Limb (tissue), 2 donors: ENCODE data around the gene CASZ1.

Experiments used
- DNase-seq, 2 donors: peaks; one replicate each; pipeline ENCODE4 v3.0.0-alpha.2; 2016; ENCODE audit errors: extremely low spot score in 2 of 2

CASZ1 gene

DNA sequence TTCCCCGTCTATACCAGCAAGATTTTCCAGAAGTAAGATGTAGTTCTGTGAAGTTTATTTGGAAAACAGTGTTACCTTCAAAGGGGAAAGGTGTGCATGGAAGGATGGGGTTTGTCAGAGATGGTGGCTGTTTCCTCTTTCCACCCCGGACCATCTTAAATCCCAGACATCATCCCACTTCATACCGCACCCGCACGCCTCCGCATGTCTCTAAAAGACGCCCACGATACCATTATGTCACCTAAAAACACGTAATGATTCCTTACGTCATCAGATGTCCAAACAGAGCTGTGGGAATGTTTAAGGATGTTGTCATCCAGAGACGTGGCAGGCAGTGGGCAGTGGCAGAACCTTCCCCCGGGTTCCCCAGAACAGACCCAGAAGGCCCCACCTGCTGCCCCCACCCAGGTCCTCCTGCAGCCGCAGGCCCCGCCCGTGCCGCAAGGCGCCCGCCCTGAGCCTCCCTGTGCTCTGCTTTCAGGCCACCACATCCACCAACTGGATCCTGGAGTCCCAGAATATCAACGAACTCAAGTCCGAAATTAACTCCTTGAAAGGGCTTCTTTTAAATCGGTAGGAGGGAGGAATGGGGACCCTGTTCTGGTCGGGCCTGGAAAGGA, 169.5 kb downstream of the CASZ1 start:
- DNase-seq: no peak

DNA sequence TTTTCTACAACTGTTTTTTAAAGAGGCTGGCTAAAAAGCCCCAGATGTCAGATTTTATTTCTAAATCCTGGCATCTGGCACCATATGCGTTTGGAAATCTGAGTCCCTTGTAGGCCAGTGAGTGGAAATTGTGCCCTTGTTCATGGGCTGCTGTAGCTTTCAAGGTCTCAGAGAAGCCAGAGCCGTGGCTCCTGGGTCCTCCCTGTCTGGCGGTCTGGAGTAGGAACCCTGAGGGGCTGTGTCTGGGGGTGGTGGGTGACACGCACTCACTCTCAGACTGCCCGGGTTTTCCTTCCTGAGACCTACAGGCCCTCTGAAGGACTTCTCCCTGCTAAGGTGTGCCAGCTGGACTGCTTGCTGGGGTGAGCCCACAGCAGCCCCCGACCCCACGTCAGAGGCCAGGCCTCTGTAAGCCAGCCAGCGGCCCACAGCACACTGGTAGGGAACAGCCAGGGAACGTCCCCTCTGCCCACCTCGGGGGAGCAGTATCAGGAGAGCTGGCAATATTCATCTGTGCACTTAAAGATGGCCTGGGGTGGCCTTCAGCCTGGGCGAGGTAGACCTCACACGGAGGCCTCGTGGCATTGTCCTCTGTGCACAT, 170.2 kb downstream of the CASZ1 start:
- peak in 1 of 2 donors; percentile 19 for DNase-seq

DNA sequence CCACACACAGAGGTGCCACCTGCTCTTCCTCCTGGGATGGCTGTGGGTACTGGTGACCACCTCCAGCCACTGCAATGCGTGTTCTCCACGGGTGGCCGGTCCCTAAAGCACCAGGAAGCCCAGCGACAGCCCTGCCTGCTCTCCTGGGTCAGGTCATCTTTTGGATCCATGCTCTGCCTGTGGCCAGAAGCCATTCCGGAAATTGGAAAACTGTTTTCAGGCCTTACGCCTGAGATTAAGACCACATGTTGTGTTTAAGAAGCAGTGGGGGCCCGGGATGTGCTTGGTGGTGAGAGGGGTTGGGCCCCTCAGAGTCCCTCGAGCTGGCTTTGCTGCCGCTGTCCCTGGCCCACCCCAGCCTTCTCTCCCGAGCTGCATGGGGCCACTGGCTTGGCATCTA, 170.9 kb downstream of the CASZ1 start:
- DNase-seq: peak in 1 of 2 donors; percentile 44

DNA sequence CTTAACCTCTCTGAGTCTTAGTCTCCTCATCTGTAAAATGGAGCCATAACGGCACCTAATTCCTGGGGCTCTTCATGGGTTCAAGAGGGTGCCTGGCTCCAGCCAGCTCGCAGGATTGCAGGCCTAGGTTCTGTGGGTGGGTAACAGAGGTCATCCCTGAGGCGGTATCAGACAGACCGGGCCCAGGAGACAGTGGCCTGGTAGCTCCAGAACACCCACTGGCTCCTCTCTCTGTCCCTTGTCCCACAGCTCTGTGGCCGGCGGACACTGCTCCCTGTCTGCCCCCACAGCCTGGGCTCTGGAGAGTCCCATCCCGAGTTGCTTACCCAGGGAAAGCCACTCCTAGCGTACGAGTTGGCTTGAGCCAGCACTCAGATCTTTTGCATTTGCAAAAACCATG, 171.4 kb downstream of the CASZ1 start:
- DNase-seq: no peak

DNA sequence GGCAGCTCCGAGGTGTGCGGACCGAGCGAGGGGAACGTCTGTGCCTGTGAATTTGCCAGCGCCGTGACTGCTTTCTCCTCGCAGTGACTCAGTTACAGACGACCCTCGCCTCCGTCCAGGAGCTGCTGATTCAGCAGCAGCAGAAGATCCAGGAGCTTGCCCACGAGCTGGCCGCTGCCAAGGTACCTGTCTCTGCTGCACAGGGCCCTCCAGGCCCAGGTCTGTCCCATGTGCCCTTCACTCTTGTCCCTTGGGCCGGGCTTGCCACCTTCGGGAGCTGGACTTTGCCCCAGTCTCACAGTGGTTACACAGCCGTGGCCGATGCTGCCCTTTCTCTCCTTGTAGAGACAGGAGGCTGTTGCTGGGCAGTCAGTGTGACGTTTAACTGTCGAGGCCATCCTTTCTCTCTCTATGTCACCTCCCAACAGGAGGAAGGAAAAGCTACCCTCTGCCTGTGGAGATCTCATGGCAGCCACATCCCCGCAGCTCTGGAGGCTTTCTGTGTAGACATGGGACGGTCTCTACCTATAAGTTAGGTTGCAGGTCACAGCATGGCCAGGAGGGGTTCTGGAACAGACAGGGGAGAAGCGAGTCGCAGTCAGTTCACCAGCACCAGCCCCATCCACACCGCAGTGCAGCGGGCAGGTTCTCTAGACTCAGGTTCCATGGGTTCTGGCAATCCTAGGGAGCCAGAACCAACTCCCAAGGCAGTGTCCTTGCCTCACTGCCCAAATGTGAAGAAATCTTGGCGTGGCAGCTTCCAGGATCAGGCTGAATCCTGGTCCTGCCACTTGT, 172.0 kb downstream of the CASZ1 start:
- DNase-seq: no peak

DNA sequence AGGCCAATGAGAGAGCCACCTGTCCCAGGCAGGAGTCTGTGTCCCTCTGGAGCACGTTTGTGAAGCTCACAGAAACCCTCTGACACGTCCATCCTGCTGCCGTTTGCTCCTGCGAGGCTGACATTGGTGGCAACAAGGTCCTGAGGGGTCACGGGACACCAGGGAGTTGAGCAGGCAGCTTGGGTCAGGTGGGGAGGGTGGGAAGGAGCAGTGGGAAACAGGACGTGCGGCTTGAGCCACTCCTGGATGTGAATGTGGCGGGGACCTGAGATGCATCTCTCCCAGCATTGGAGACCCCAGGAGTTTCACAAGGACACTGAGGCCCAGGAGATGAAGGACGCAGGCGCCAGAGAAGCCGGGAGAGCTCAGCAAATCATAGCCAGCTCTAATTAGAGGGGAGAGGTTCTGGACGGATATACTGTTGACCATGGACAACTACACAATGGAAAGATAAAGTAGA, 172.7 kb downstream of the CASZ1 start:
- DNase-seq: no peak

DNA sequence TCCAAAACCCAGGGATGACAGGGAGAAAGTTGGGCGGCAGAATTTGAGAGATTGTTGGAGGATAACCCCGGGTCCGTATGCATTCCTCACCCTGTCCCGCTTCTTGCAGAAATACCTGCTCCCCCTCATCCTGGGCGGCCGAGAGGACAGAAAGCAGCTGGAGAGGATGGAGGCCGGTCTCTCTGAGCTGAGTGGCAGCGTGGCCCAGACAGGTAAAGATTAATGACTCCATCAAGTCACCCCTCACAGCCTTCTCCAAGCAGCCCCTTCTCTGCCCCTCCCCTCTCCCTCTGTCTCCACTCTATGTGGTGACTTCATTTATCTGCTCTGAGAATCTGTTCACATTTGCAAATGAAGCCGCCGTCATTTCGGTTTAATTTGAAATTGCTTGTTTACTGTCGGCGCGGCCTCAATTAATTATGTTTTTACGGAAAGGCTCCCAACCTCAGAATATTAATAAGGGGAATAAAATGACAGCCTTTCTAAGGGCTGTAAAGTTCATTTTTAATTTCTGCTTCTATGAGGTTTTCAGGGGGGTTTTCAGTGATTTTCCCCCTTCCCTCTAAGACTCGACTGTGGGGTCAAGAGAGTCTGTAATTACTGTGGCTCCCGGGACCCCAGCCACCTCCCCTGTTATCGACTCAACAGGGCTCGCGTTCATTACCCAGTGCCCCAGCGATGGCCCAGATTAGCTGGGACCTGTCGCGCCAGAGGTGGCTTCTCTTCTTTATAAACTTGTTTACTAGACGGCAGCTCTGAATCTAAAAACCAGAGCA, 173.3 kb downstream of the CASZ1 start:
- no peak for DNase-seq

DNA sequence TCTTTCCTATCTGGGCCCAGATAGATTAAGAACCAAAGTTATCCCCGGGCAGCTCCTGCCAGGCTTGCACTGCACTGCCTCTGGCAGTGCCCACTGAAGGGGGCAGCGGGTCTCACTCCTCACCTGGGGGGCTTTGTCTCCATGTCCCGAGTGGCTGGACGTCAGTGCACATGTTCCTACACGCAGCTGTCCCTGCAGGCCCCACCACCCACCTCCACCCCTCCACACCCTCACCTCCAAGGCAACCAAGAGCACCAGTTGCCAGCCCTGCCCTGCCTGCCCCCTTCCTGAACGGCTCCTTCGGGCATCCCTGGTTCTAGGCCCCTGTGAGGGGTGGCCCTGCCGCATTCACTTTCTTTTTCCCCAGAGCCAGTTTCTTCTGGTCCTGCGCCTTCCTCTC, 174.5 kb downstream of the CASZ1 start:
- DNase-seq: no peak

DNA sequence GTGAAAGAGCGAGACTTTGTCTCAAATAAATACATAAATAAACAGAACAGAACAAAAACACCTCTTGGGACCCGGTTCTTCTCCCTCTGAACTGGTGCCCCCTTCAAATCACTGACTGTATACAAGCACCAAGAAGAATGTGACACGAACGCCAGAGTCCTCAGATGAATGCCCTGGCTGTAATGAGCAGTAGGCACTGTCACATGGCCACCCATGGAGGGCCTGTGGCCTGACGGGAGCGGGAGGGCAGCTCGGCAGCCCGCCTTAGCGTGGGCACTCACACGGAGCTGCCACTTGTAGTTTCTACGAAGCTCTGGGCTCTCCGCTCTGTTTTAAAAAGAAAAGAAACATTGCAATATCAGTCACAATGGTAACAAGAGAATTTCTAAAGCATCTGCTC, 175.7 kb downstream of the CASZ1 start:
- DNase-seq: no peak

DNA sequence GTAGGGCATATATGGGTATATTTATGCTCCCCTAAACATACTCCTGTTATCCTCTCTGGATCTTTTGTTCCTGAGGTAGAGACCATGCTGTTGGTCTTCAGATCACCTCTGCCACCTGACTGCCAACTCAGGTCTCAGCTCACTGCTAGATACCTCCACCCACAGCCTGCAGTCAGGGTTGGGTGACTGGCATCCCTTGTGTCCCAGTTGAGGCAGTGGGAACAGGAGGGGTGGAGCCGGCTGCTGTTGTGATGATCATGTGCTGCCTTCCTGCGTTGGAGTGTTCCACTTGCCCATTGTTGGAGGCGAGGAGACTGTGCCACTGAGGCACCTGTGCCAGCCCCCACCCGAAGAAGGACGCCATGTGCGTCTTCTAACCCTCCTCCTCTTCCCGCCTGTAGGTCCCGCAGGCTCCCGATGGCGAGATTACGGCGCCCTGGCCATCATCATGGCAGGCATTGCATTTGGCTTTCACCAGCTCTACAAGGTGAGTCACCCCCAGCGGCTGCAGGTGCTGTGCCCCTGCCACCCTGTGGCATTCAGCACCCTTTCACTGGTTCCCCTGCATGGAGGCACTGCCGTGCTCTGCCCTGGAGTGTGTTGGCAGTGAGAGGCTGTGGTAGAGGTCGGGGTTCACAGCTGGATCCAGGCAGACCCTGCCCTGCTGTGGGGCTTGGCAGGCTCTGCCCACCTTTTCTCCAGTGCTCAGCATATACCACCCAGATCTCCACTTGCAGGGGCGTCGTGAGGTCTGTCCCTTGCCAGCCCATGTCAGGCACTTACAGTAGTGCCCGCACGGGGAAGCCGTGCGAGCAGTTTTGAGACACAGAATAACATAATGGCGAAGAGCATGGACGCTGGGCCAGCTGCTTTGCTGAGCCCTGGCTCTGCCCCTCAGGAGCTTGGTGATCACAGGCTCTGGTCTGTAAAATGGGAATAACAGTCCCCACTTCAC, 178.2 kb downstream of the CASZ1 start:
- DNase-seq: no peak

DNA sequence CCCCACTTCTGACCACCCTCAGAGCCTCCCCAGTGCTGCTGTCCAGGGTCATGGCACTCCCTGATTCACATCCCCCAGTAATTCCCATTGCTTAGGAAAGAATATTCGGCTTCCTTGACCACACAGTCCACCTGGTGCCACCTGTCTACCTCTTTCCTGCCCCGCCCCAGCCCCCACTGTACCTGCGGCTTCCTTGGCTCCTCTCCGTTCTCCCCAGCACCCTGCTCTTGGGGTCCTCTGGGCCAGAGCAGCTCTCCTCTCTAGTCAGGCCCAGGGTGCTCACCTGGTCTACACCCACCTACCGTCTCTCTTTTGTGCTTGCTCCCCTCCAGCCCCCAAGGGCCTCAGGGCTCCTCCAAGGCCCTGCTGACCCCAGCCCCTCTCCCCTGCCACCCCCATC, 179.1 kb downstream of the CASZ1 start:
- DNase-seq: no peak

DNA sequence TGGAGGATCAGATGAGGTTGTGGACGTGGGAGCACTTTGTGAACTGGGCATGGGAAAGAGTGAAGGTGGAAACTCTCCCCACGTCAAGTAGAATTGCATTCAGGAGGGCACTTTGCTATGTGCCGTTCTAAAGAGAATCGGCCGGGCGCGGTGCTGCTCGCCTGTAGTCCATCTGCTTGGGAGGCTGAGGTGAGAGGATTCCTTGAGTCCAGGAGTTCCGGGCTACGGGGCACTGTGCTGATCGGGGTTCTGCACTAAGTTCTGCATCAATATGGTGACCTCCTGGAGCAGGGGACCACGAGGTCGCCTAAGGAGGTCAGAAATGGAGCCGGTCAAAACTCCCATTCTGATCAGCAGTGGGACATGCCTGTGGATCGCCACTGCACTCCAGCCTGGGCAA, 179.8 kb downstream of the CASZ1 start:
- DNase-seq: no peak

DNA sequence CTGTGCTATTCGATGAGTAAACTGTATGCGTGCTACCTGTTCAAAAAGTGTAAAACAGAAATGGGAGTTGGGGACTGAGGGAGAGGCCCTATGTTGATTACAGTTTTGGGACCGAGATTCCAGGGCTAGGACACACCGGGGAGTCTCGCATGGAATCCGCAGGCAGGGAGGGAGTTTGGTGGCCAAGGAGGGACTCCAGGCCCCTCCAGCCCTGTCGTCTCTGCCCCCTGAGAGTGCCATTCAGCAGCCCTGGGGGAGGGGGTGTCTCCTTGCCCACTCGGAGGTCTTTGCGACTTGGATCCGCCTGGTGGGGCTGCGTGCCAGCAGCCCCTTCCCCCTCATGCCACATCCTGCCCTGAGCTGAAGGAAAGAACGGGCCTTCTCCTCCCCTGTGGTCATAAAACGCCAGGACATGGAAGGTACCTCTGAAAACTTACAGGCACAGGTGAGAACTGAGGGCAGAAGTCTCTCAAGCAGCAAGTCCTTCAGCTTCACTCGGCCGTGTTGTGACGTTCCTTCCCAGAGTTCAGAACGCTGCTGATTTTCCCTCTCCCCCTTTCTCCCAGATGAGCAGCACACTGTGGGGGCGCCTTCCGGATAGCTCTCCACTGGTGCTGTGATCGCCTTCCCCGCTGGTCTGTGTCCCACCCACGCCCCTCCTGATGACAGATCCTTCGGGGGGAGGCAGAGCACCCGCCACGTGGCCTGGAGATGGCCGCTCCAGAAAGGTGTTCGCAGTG, 180.3 kb downstream of the CASZ1 start:
- DNase-seq: no peak

DNA sequence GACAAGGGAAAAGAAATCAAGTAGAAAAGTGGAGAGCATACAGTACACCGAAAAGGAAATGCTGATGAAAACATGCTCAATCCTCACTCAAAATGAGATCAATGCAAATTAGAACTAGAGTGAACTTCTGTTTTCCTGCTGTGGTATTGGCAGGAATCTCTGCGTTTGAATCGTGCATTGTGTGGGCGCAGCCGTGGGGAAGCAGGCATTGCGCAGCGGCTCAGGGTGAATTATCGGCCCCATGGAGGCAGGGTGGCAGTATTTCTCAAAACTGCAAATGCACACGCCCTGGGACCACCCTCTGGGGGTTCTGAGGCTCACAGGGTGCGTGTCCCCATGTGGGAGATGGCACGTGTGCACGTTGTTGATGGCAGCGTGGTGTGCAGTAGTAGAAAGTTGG, 181.1 kb downstream of the CASZ1 start:
- DNase-seq: no peak

DNA sequence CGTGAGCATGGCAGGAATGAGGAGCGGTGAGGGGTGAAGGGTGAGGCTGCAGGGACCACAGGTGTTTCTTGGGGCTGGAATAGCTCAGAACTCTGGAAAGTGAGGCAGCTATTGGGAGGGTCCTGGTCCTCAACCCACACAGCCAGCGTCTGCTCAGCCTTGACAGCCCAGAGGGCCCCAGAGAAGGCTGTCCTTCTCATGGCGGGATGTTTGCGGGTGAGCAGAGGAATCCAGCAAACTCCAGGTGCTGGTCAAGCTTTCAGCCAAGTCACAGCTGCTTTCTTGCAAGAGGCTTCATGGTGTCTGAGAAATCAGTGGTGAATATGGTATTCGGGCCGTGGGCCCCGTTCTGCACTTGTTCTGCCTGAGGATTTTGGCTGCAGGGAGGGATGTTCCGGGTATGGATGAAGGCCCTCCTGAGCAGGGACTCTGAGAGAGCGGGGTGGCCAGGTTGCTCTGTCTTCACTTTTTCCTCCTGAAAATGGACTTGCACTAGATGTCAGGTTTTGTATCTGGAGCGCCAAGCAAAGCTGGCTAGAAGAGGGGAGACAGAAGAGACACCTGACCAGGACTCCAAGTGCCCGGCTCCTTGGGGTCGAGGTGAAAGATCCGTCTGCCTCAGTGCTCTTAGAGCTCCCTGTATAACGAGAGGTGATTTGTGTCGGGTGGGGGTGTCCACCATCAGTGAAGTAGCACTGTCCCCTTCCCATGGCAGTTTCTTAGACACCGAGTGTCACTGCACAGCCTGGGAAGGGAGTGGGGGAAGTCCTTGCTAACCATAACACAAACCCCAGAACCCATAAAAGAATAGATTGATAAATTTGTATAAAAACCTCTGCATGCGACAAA, 181.8 kb downstream of the CASZ1 start:
- DNase-seq: no peak

DNA sequence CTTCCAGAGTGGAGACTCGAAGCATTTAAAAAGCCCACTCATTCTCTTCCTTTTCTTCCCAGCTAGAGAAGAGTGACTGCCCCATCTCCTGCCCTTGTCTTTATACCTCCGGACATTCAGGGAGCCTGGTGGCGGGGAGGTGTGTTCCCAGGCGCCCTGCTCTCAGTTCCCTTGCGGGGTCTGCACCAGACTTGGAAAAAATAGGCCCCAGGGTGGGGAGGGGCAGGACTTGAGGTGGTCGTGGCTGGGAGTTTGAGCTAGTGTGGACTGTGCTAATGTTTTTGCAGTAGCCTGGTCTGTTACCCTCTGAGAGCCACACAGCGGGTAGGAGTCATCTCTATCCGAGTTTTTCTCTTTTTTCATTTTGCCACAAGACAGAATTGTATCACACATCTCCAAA, 182.6 kb downstream of the CASZ1 start:
- no peak for DNase-seq

DNA sequence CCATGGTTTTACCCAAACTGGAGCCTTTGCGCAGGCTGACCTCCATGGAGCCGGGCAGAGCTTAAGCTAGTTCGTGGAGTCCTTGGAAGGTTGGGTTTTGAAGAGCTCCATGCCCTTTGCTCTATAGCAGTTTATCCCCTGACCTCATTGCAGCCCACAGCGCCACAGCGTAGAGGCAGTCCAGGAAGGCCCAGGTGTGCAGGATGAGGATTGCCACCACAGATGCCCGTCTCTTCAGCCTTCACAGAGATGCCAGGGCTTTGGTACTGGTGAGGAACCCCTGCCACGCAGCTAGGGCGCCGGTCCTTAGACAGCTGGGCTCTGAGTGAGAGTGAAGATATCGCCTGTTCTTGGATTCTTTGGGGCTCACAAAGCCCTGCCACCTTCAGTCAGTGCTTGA, 183.1 kb downstream of the CASZ1 start:
- DNase-seq: no peak

DNA sequence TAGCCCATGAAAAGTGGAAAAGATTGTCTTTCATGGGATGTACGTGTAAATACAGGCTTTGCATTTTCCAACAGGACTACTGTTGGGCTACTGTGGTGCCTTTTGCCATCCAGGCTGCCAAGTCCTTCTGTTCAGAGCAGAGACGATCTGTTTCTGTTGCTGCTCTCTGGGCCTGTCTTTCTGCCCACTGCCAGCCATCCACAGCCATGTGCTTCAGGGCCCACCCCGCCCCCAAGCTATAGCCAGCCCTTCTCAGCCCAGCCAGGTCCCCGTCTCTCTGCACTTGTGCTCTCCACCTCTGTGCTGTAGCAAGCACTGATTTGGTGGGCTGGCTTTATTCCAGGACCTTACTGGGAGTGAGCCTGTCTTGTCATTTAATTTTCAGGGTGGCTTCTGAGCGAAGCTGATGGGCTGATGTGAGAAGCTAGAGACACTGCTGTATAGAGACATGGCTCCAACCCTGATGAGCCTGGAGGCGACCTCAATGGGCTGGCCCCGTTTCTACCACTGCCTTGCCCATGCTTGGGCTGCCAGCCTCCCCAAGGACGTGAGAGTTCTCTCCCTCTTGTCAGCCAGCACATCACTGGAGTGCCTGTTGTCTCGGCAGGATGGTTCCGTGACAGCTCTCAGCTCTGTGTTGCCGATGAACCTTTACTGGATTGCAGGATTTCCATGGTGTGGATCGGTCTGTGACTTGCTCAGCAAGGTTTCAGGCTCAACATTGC, 183.8 kb downstream of the CASZ1 start:
- no peak for DNase-seq
